IMR-90 (cell line): ENCODE measurements around the gene CADM4. TPM values are rescaled to one million over a fixed set of nuclear protein-coding genes. Genes with fewer than 3 reads are reported as not detected.
A peak's percentile ranks its signal among the peaks of the same experiment; 100 is the strongest.

Experiments
- ATAC-seq: fragments of 200-7000 bp; cut with Tn5 transposase; 2 replicates; pipeline ENCODE4 v1.9.1; 2020; ENCODE audit warnings: low read depth, mild to moderate bottlenecking, moderate library complexity
- BruUV-seq: library from RNA; stranded (reverse); fragments of 400-500 nt; replicated peaks from 2 replicates; lab custom pipeline; 2021; lab: Mats Ljungman, UMichigan
- CTCF ChIA-PET: fragments of 300-600 bp; formaldehyde crosslinking; extraction: SDS; loops from one replicate; lab custom pipeline; 2021; ENCODE audit warnings: antibody characterized with exemption; lab: Yijun Ruan, JAX
- POLR2A ChIA-PET: fragments of 300-600 bp; sonication (Branson Sonifier 250); formaldehyde crosslinking; loops from one replicate; lab custom pipeline; 2022; ENCODE audit warnings: antibody characterized with exemption; ENCODE audit not compliant: unreplicated experiment; lab: Charles Lee
- DNase-seq: peaks from one replicate; pipeline ENCODE4 v3.0.0; 2013
- H2AFZ ChIP-seq: replicated peaks from 2 replicates; pipeline ENCODE3; 2013; ENCODE audit warnings: low read length, mild to moderate bottlenecking; ENCODE audit not compliant: poor library complexity
- H2AK5ac ChIP-seq: 2 replicates; pipeline ENCODE4 v1.6.1; 2013; ENCODE audit warnings: low read depth, low read length, inconsistent platforms
- H2AK9ac ChIP-seq: replicated peaks from 2 replicates; pipeline ENCODE3; 2013; ENCODE audit warnings: mild to moderate bottlenecking, low read depth, low read length, moderate library complexity; ENCODE audit not compliant: poor library complexity
- H2BK120ac ChIP-seq: 2 replicates; pipeline ENCODE4 v1.6.1; 2013; ENCODE audit warnings: low read depth, low read length, inconsistent platforms
- H2BK15ac ChIP-seq: 3 replicates; pipeline ENCODE4 v1.6.1; 2013; ENCODE audit warnings: low read depth, low read length, inconsistent platforms
- H2BK20ac ChIP-seq: 2 replicates; pipeline ENCODE4 v1.6.1; 2013; ENCODE audit warnings: low read depth, mild to moderate bottlenecking, inconsistent platforms, low read length, moderate library complexity
- H2BK5ac ChIP-seq: 2 replicates; pipeline ENCODE4 v1.6.1; 2013; ENCODE audit warnings: mild to moderate bottlenecking, low read depth, low read length, inconsistent platforms; ENCODE audit not compliant: poor library complexity, severe bottlenecking
- H3K14ac ChIP-seq: replicated peaks from 2 replicates; pipeline ENCODE4 v1.6.1; 2013; ENCODE audit warnings: low read depth, low read length, inconsistent platforms
- H3K18ac ChIP-seq: 2 replicates; pipeline ENCODE4 v1.6.1; 2013; ENCODE audit warnings: low read depth, low read length, control low read depth
- H3K23ac ChIP-seq: 2 replicates; pipeline ENCODE4 v1.6.1; 2013; ENCODE audit warnings: low read depth, low read length, inconsistent platforms
- H3K27ac ChIP-seq: 2 replicates; pipeline ENCODE4 v1.5.1; 2013; ENCODE audit warnings: mild to moderate bottlenecking, control low read depth, low read length; ENCODE audit not compliant: insufficient read depth
- H3K27me3 ChIP-seq: 2 replicates; pipeline ENCODE4 v1.6.1; 2013; ENCODE audit warnings: low read length; ENCODE audit not compliant: control insufficient read depth, insufficient read depth
- H3K36me3 ChIP-seq: 2 replicates; pipeline ENCODE4 v1.6.1; 2013; ENCODE audit warnings: low read length, mixed read lengths; ENCODE audit not compliant: control insufficient read depth, insufficient read depth
- H3K4ac ChIP-seq: 2 replicates; pipeline ENCODE4 v1.6.1; 2013; ENCODE audit warnings: low read depth, low read length, inconsistent platforms
- H3K4me1 ChIP-seq: 2 replicates; pipeline ENCODE4 v1.6.1; 2013; ENCODE audit warnings: low read length, mixed read lengths; ENCODE audit not compliant: control insufficient read depth, insufficient read depth
- H3K4me2 ChIP-seq: 2 replicates; pipeline ENCODE4 v1.6.1; 2013; ENCODE audit warnings: low read depth, mild to moderate bottlenecking, control low read depth, low read length, moderate library complexity
- H3K4me3 ChIP-seq: 2 replicates; pipeline ENCODE4 v1.5.1; 2013; ENCODE audit warnings: low read depth, mild to moderate bottlenecking, control low read depth, low read length, moderate library complexity; ENCODE audit not compliant: insufficient read depth
- H3K56ac ChIP-seq: 2 replicates; pipeline ENCODE4 v1.6.1; 2013; ENCODE audit warnings: low read length, inconsistent platforms; ENCODE audit not compliant: insufficient read depth; ENCODE audit errors: extremely low read depth
- H3K79me1 ChIP-seq, 2 experiments: 2 replicates each; pipeline ENCODE4 v1.6.1; 2013; ENCODE audit warnings: low read length in 2 of 2, inconsistent platforms in 1 of 2, low read depth in 1 of 2
- H3K9ac ChIP-seq: 2 replicates; pipeline ENCODE4 v1.6.1; 2013; ENCODE audit warnings: low read depth, low read length, control low read depth
- H3K9me1 ChIP-seq: 2 replicates; pipeline ENCODE4 v1.6.1; 2013; ENCODE audit warnings: low read length, inconsistent platforms; ENCODE audit not compliant: insufficient read depth
- H3K9me3 ChIP-seq: 2 replicates; pipeline ENCODE4 v1.6.1; 2013; ENCODE audit warnings: low read length; ENCODE audit not compliant: control insufficient read depth, insufficient read depth
- H4K20me1 ChIP-seq: 2 replicates; pipeline ENCODE4 v1.6.1; 2013; ENCODE audit warnings: low read length, inconsistent platforms; ENCODE audit not compliant: insufficient read depth
- H4K5ac ChIP-seq: 2 replicates; pipeline ENCODE4 v1.6.1; 2013; ENCODE audit warnings: mild to moderate bottlenecking, low read depth, low read length, control low read depth
- H4K8ac ChIP-seq, 2 experiments: 2 replicates each; pipeline ENCODE4 v1.6.1; 2013; ENCODE audit warnings: low read depth in 2 of 2, low read length in 2 of 2, control low read depth in 1 of 2, inconsistent platforms in 1 of 2
- H4K91ac ChIP-seq: 2 replicates; pipeline ENCODE4 v1.6.1; 2013; ENCODE audit warnings: low read depth, low read length, inconsistent platforms; ENCODE audit not compliant: insufficient read depth
- BHLHE40 ChIP-seq: fragments of 150-350 bp; IDR thresholded peaks from 2 replicates; pipeline ENCODE4 v1.6.1; 2016; ENCODE audit warnings: mild to moderate bottlenecking, low read depth, low read length
- CEBPB ChIP-seq: IDR thresholded peaks from 2 replicates; pipeline ENCODE4 v1.6.1; 2012; ENCODE audit warnings: low read depth, low read length, improper control_type of control experiment
- CHD1 ChIP-seq: IDR thresholded peaks from 2 replicates; pipeline ENCODE4 v1.6.1; 2012; ENCODE audit warnings: low read depth, low read length, improper control_type of control experiment
- MAZ ChIP-seq: IDR thresholded peaks from 2 replicates; pipeline ENCODE4 v1.6.1; 2012; ENCODE audit warnings: low read depth, mild to moderate bottlenecking, low read length, improper control_type of control experiment, moderate library complexity, borderline replicate concordance
- USF2 ChIP-seq: fragments of 150-350 bp; IDR thresholded peaks from 2 replicates; pipeline ENCODE4 v1.6.1; 2017; ENCODE audit warnings: mild to moderate bottlenecking, antibody characterized with exemption, low read length, low read depth
- WGBS, 2 experiments: methylation state at CpG; one replicate each; pipeline versions ENCODE4 v1.1.5 to v1.1.7; 2013; ENCODE audit warnings: missing lambda C conversion rate in 2 of 2; ENCODE audit not compliant: insufficient read length in 1 of 2; ENCODE audit errors: extremely low coverage in 2 of 2; 5-methylcytosine and 5-hydroxymethylcytosine counted together
- dilution Hi-C: fragments of 300-500 bp; cut with HindIII; formaldehyde crosslinking; loops from one replicate; pipeline ENCODE4 v1.14.3; 2018; ENCODE audit warnings: low sequenced_read_pairs; ENCODE audit not compliant: unreplicated experiment
- in situ Hi-C: fragments of 300-500 bp; cut with MboI; formaldehyde crosslinking; loops from 3 replicates; pipeline ENCODE4 v1.14.3; 2019; ENCODE audit warnings: low sequenced_read_pairs, inconsistent platforms, mixed read lengths
- intact Hi-C: fragments of 100-400 bp; cut with micrococcal nuclease; formaldehyde crosslinking; loops from 2 replicates; pipeline ENCODE4 v1.10.0; 2022
- polyA plus RNA-seq, 3 experiments: library from polyadenylated mRNA; depleted of rRNA; stranded (reverse); fragments of >200 nt; gene quantifications; 2 replicates each; pipeline ENCODE4 v1.2.3, GENCODE V29; 2012; ENCODE audit warnings: low replicate concordance in 1 of 3
- total RNA-seq: library from RNA; depleted of rRNA; stranded (reverse); fragments of >200 nt; gene quantifications from 2 replicates; pipeline ENCODE4 v1.2.3, GENCODE V29; 2012

The CADM4 gene
- total and polyA plus RNA-seq, 2 of the 4 experiments (the other 2 are of a cell fraction): 2.0 to 4.9 TPM

- no peak for TF ChIP-seq BHLHE40
Observed at GRCh38 chr19:43675269-43675879, 35.7 kb upstream of the CADM4 start (continued).

GRCh38 chr19:43674596-43674995 lies 34.9 kb upstream of the CADM4 start:
- Histone ChIP-seq H3K23ac (no peak overlapping the region), H3K27me3 (no peaks in the 10 kb centered on the region), H3K4me1 (peaks cover 9% of the 10 kb centered on the region), H3K9me3 (no peaks in the 10 kb centered on the region), H3K9ac (no peak overlapping the region), H2BK15ac (no peak overlapping the region; the same call in 2 of the 3 replicates), H4K20me1 (no peaks in the 10 kb centered on the region), H2BK5ac (no peak overlapping the region), H3K27ac (no peak overlapping the region), H4K91ac (0 out of 2 replicates have a peak overlapping the region, but pooled peaks have one; percentile 20), H4K5ac (peak overlapping the region; percentile 58; the same call in 1 of the 2 replicates), H3K9me1 (peaks cover 6% of the 10 kb centered on the region; the same call in 1 of the 2 replicates), H2AFZ (peak overlapping the region; percentile 89), H2BK120ac (no peak overlapping the region), H3K4me2 (no peak overlapping the region), H2BK20ac (no peak overlapping the region), H2AK9ac (peak overlapping the region; percentile 11), H3K56ac (no peak overlapping the region), H3K4me3 (no peak overlapping the region), H3K36me3 (no peaks in the 10 kb centered on the region), H3K79me1 (peaks cover 0 to 6% of the 10 kb centered on the region in 2 experiments; a peak in 1 of 4 replicates), H3K18ac (peak overlapping the region; percentile 33), H4K8ac (peak overlapping the region; percentile 41 to 80), H3K4ac (peak overlapping the region; percentile 14), H2AK5ac (peak overlapping the region; percentile 61), H3K14ac (0 out of 2 replicates have a peak overlapping the region, but pooled peaks have one; percentile 18)
- no TSS peak for BruUV-seq
- DNase-seq: peak; percentile 49
- in situ Hi-C loops (no loop called here), dilution Hi-C loops (no loop called here), intact Hi-C loops (no loop called here)
- CTCF ChIA-PET: no interaction called here
- POLR2A ChIA-PET: interaction anchor here (0.6 kb wide), 1 partner anchor 69 kb away, joined by 3 read pairs; no protein-coding TSS in a partner anchor
- WGBS, 2 experiments: no CpG with 5 or more reads among the region's 3 CpGs
- no peak for TF ChIP-seq MAZ
- 0 out of 2 replicates have a peak, but pooled peaks have one; percentile 19 for TF ChIP-seq USF2
- peak; percentile 65 for TF ChIP-seq CEBPB
- TF ChIP-seq CHD1: no peak
- ATAC-seq: no peak
